PC-3 (cell line): ENCODE results near the gene HIPK1. TPM values are rescaled to one million over a fixed set of nuclear protein-coding genes. Genes with fewer than 3 reads are reported as not detected.

Experiments used
- ATAC-seq: fragments of 200-7000 bp; cut with Tn5 transposase; 2 replicates; pipeline ENCODE4 v1.9.1; 2020; ENCODE audit warnings: mild to moderate bottlenecking, moderate library complexity
- BruUV-seq: library from RNA; stranded (reverse); fragments of 400-500 nt; replicated peaks from 2 replicates; lab custom pipeline; 2021; lab: Mats Ljungman, UMichigan
- CTCF ChIA-PET: fragments of 300-600 bp; sonication (Branson Sonifier 250); formaldehyde crosslinking; loops from one replicate; lab custom pipeline; 2022; ENCODE audit warnings: antibody characterized with exemption; lab: Charles Lee
- POLR2A ChIA-PET: fragments of 300-600 bp; sonication (Branson Sonifier 250); formaldehyde crosslinking; loops from one replicate; lab custom pipeline; 2022; ENCODE audit warnings: antibody characterized with exemption; ENCODE audit not compliant: unreplicated experiment; lab: Charles Lee
- DNase-seq: peaks from one replicate; pipeline ENCODE4 v3.0.0-alpha.2; 2015
- H2AFZ ChIP-seq: fragments of 300-600 bp; sonication (generic); 2 replicates; pipeline ENCODE4 v1.6.0; 2016; ENCODE audit warnings: antibody characterized with exemption, low read length
- H3F3A ChIP-seq: fragments of 300-600 bp; sonication (generic); one replicate; pipeline ENCODE4 v1.6.0; 2017; ENCODE audit warnings: antibody characterized with exemption, low read length, control low read depth, mild to moderate bottlenecking; ENCODE audit not compliant: unreplicated experiment
- H3K27ac ChIP-seq: fragments of 300-600 bp; sonication (generic); 2 replicates; pipeline ENCODE4 v1.5.1; 2016; ENCODE audit warnings: mild to moderate bottlenecking, low read length
- H3K27me3 ChIP-seq: fragments of 300-600 bp; sonication (generic); 2 replicates; pipeline ENCODE4 v1.6.1; 2016; ENCODE audit warnings: low read length, mixed read lengths
- H3K36me3 ChIP-seq: fragments of 300-600 bp; sonication (generic); 2 replicates; pipeline ENCODE4 v1.6.1; 2016; ENCODE audit warnings: low read depth, mixed run types, low read length, mixed read lengths
- H3K4me1 ChIP-seq: fragments of 300-600 bp; sonication (generic); 2 replicates; pipeline ENCODE4 v1.5.1; 2016; ENCODE audit warnings: low read length; ENCODE audit not compliant: insufficient read depth
- H3K4me2 ChIP-seq: fragments of 300-600 bp; sonication (generic); 2 replicates; pipeline ENCODE4 v1.6.0; 2016; ENCODE audit warnings: low read length
- H3K4me3 ChIP-seq: fragments of 300-600 bp; sonication (generic); 2 replicates; pipeline ENCODE4 v1.5.1; 2016; ENCODE audit warnings: mild to moderate bottlenecking, low read length, mixed read lengths
- H3K79me2 ChIP-seq: fragments of 300-600 bp; sonication (generic); 2 replicates; pipeline ENCODE4 v1.6.1; 2017; ENCODE audit warnings: low read length, mixed read lengths
- H3K9ac ChIP-seq: fragments of 300-600 bp; sonication (generic); 2 replicates; pipeline ENCODE4 v1.6.0; 2016; ENCODE audit warnings: mild to moderate bottlenecking, low read length
- H3K9me2 ChIP-seq: fragments of 300-600 bp; sonication (generic); replicated peaks from 2 replicates; pipeline ENCODE4 v1.6.1; 2016; ENCODE audit warnings: mixed run types, low read length, mixed read lengths
- H3K9me3 ChIP-seq: fragments of 300-600 bp; sonication (generic); 2 replicates; pipeline ENCODE4 v1.6.1; 2016; ENCODE audit warnings: low read length, mixed read lengths
- H4K20me1 ChIP-seq: fragments of 300-600 bp; sonication (generic); 2 replicates; pipeline ENCODE4 v1.6.1; 2016; ENCODE audit warnings: low read length, mixed read lengths
- EZH2 ChIP-seq: fragments of 300-600 bp; sonication (generic); IDR thresholded peaks from one replicate; pipeline ENCODE4 v1.6.1; 2017; ENCODE audit warnings: antibody characterized with exemption, mild to moderate bottlenecking, low read length; ENCODE audit not compliant: unreplicated experiment
- EZH2phosphoT487 ChIP-seq: fragments of 300-600 bp; sonication (generic); IDR thresholded peaks from 2 replicates; pipeline ENCODE4 v1.6.1; 2018; ENCODE audit warnings: mild to moderate bottlenecking, antibody characterized with exemption, low read length, borderline replicate concordance
- intact Hi-C: fragments of 100-400 bp; cut with micrococcal nuclease; formaldehyde crosslinking; loops from 2 replicates; pipeline ENCODE4 v1.9.0; 2023
- total RNA-seq: library from RNA; depleted of rRNA; stranded (reverse); fragments of >200 nt; gene quantifications from 2 replicates; pipeline ENCODE4 v1.2.3, GENCODE V29; 2014
- TF ChIP-seq, protein P1 (sequence below): fragments of 300-600 bp; sonication (generic); conservative IDR thresholded peaks from 2 replicates; pipeline ENCODE4 v1.5.1; 2017; ENCODE audit warnings: antibody characterized with exemption, low read depth, mild to moderate bottlenecking, low read length

Gene HIPK1
- total RNA-seq, 1 experiment from 2014 or later = 19.9 TPM

DNA sequence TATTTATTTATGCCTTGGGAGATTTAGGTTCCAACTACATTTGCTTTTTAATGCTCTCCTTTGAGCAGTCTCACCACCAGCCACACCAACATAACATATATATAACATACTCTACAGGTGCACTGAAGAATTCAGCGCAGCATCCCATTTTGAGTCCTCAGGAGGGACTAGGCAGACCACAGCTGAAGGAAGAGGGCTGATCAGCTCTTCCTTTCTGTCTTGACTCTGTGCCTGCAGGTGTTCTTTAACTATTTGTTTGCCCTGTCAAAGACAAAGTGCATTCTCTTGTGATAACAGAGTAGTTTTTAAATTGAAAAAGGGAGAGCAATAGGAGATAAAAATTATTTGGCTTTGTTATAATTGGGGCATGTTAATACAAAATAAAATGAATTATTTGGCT lies 17.0 kb downstream of the HIPK1 start:
- POLR2A ChIA-PET = no interaction called here
- no peak overlapping the region for H3K9ac ChIP-seq
- CTCF ChIA-PET = no interaction called here

DNA sequence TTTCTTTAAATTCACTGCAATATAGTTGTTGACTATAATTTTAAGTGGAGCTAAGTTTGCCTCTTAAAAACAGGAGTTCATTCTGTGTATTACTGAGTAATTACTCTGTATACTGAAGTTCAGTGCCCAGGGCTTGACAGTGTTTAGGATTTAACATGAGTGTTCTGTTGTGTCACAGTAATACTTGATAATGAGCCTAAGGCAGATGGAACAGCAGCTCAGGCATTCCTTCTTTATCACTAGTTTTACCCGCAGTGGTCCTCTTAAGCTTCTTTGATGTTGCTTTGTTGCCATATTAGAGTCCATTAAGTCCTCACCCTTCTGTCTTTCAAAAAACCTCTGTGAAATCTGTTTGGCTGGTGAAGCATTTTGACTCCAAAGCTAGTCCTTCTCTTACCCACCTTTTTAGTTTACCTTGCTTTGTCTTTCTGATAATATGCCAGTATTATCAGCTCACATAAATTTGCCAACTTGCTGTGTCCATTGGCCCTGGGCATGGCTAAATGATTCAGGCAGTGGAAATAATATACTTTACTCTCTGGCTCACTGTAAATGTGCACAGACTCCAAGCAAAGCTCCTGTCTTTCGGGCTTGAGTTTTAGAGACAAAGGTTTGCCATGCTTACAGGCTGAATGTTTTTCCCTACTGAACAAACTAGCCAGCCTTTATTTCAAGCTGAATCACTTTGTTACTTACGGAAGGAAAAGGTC lies 17.7 kb downstream of the HIPK1 start:
- no peaks in the 10 kb centered on the region for H3K9me2 ChIP-seq
- POLR2A ChIA-PET = no interaction called here
- ATAC-seq = no peak
- no peaks in the 10 kb centered on the region for H3K27me3 ChIP-seq
- no TSS peak for BruUV-seq
- DNase-seq = no peak
- no peak overlapping the region for H3K4me3 ChIP-seq
- peaks cover 60% of the 10 kb centered on the region for H3K79me2 ChIP-seq
- peaks cover 11% of the 10 kb centered on the region; the same call in 1 of the 2 replicates for H3K36me3 ChIP-seq
- no peak for TF ChIP-seq EZH2
- no peak for TF ChIP-seq EZH2phosphoT487
- TF ChIP-seq, protein P1, sequence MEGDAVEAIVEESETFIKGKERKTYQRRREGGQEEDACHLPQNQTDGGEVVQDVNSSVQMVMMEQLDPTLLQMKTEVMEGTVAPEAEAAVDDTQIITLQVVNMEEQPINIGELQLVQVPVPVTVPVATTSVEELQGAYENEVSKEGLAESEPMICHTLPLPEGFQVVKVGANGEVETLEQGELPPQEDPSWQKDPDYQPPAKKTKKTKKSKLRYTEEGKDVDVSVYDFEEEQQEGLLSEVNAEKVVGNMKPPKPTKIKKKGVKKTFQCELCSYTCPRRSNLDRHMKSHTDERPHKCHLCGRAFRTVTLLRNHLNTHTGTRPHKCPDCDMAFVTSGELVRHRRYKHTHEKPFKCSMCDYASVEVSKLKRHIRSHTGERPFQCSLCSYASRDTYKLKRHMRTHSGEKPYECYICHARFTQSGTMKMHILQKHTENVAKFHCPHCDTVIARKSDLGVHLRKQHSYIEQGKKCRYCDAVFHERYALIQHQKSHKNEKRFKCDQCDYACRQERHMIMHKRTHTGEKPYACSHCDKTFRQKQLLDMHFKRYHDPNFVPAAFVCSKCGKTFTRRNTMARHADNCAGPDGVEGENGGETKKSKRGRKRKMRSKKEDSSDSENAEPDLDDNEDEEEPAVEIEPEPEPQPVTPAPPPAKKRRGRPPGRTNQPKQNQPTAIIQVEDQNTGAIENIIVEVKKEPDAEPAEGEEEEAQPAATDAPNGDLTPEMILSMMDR = no peak
- no peaks in the 10 kb centered on the region for H3K9me3 ChIP-seq
- no peak overlapping the region for H3K4me2 ChIP-seq
- H3F3A ChIP-seq = no peaks in the 10 kb centered on the region
- H3K9ac ChIP-seq = no peak overlapping the region
- intact Hi-C loops = no loop called here
- H4K20me1 ChIP-seq = no peaks in the 10 kb centered on the region
- CTCF ChIA-PET = no interaction called here
- no peaks in the 10 kb centered on the region for H3K4me1 ChIP-seq
- no peak overlapping the region for H3K27ac ChIP-seq
- no peak overlapping the region for H2AFZ ChIP-seq

More for the DNA sequence above, 17.0 kb downstream of the HIPK1 start:
- Histone ChIP-seq H3F3A (no peaks in the 10 kb centered on the region), H3K27me3 (no peaks in the 10 kb centered on the region), H2AFZ (no peak overlapping the region), H3K36me3 (peaks cover 14% of the 10 kb centered on the region), H3K4me2 (no peak overlapping the region), H3K4me3 (no peak overlapping the region), H4K20me1 (no peaks in the 10 kb centered on the region), H3K4me1 (no peaks in the 10 kb centered on the region), H3K79me2 (peaks cover 57% of the 10 kb centered on the region), H3K9me2 (no peaks in the 10 kb centered on the region), H3K27ac (no peak overlapping the region), H3K9me3 (no peaks in the 10 kb centered on the region)
- DNase-seq (no peak), ATAC-seq (no peak)
- no peak for TF ChIP-seq EZH2
- no peak for TF ChIP-seq EZH2phosphoT487
- TF ChIP-seq, protein P1 = no peak
- intact Hi-C loops = no loop called here
- no TSS peak for BruUV-seq
